8988T (cell line): ENCODE measurements around the gene PFKFB3.
"Not testable (repeated sequence)": the region's sequence is repeated elsewhere in the genome, so short reads cannot be mapped to it uniquely, and the experiment has no call there.

Source experiments
- DNase-seq: peaks from one replicate; pipeline ENCODE4 v3.0.0; 2011

The PFKFB3 gene

DNA sequence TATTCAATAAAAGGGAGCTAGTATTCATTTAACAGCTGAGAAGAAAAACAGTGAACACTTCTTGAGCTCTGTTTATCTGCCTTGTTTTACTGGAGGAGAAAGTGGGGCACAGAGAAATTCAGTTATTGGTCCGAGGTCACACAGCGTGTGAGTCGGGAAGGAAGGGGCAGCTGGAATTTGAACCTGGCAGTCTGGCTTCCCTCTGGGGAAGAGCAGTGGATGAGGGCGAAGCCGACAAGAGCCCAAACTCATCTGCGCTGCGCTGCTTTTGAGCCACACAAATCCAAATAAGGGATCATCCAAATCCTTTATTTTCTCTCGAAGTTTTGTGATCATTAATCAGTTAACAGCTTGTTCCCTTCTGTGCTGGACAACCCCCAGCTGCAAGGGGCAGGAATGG lies 23.7 kb upstream of the PFKFB3 start:
- DNase-seq, result no peak

- DNase-seq, result no peak
These were observed 22.1 kb upstream of the PFKFB3 start for GRCh38 chr10:6180480-6181110.

DNA sequence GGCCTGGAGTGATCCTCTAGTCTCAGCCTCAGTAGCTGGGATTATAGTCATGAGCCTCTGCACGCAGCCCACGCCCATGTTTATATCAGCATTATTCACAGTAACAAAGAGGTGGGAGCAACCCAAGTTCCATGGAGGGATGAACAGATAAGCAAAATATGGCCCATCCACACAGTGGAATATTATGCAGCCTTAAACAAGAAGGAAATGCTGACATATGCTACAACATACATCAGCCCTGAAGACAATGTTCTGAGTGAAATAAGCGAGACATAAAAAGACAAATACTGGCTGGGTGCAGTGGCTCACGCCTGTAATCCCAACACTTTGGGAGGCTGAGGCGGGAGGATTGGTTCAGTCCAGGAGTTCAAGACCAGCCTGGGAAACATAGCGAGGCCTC lies 21.5 kb upstream of the PFKFB3 start:
- no peak for DNase-seq

DNA sequence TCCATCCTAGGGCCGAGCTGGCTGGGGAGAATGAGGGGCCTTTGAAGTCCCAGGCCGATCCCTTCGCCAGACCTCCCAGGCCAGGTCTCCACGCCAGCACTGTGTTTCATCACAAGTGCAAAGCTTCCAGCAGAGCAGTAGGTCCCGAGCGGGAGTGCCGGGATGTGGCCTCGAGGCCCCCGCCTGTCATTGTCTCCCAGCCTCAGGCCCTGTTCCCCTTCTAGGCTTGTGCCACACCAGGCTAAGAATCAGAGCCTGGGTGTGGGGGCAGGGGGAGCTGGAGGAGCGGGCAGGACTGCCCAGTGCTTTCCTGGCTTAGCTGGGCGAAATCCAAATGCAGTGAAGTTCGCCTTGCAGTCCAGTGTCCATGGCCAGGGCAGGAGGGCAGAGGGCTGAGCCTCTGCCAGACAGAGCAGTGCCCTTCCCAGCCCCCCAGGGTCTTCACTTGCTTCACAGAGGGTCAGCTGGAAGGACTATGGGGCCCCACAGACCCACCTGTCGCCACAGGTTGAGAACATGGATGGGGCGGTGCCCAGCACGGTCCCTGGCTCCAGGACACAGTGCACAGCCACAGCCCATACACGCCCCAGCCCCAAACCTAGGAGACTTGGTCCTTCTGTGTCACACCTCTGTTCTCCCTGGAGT lies 20.2 kb upstream of the PFKFB3 start:
- no peak for DNase-seq

GRCh38 chr10:6185039-6185716 lies 17.6 kb upstream of the PFKFB3 start:
- DNase-seq, result no peak

- DNase-seq, result no peak
These were observed 15.9 kb upstream of the PFKFB3 start for GRCh38 chr10:6186894-6187256.

GRCh38 chr10:6187278-6187677 lies 15.5 kb upstream of the PFKFB3 start:
- DNase-seq, result no peak

- DNase-seq, result not testable (repeated sequence)
These were observed 12.7 kb upstream of the PFKFB3 start for GRCh38 chr10:6190033-6190432.

GRCh38 chr10:6191147-6191546 lies 11.6 kb upstream of the PFKFB3 start:
- no peak for DNase-seq

- no peak for DNase-seq
These were observed 11.2 kb upstream of the PFKFB3 start for GRCh38 chr10:6191569-6191968.

DNA sequence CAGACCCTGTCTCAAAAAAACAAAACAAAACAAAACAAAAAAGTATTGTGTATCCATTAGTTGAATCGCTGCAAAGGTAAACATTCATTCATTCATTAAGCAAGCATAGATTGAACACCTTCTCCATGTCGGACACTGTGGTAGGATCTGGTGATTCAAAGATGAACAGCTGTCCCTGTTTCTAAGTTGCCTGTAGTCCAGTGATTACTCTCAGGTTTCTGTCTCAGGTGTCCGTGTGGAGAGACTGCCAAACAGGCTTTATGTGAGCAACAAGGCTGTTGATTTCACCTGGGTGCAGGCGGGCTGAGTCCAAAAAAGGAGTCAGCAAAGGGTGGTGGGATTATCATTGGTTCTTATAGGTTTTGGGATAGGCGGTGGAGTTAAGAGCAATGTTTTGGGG lies 9.4 kb upstream of the PFKFB3 start:
- not testable (repeated sequence) for DNase-seq

GRCh38 chr10:6194311-6194710 lies 8.4 kb upstream of the PFKFB3 start:
- DNase-seq, result no peak

- no peak for DNase-seq
These were observed 7.4 kb upstream of the PFKFB3 start for GRCh38 chr10:6195376-6195775.

- DNase-seq, result no peak
These were observed 6.9 kb upstream of the PFKFB3 start for GRCh38 chr10:6195846-6196245.

- DNase-seq, result not testable (repeated sequence)
These were observed 6.2 kb upstream of the PFKFB3 start for GRCh38 chr10:6196524-6196923.

GRCh38 chr10:6197321-6197720 lies 5.4 kb upstream of the PFKFB3 start:
- no peak for DNase-seq

GRCh38 chr10:6198171-6198570 lies 4.6 kb upstream of the PFKFB3 start:
- no peak for DNase-seq

GRCh38 chr10:6199131-6199733 lies 3.5 kb upstream of the PFKFB3 start:
- no peak for DNase-seq

GRCh38 chr10:6200440-6200733 lies 2.3 kb upstream of the PFKFB3 start:
- no peak for DNase-seq

GRCh38 chr10:6200734-6201515 lies 1.8 kb upstream of the PFKFB3 start:
- peak; percentile 48 for DNase-seq

- peak; percentile 65 for DNase-seq
These were observed 1.2 kb upstream of the PFKFB3 start for GRCh38 chr10:6201516-6201975.

GRCh38 chr10:6202098-6202683 lies 541 bp upstream of the PFKFB3 start:
- DNase-seq, result no peak
